Activated T-cell treated with anti-CD3 and anti-CD28 coated beads, Interleukin-2, amount 50 U/mL, for 1 hour (primary cell): Measurements from ENCODE around the gene MMP28.

ENCODE experiments used
- DNase-seq: peaks from one replicate; pipeline ENCODE4 v3.0.0-alpha.2; 2020

The MMP28 gene

DNA sequence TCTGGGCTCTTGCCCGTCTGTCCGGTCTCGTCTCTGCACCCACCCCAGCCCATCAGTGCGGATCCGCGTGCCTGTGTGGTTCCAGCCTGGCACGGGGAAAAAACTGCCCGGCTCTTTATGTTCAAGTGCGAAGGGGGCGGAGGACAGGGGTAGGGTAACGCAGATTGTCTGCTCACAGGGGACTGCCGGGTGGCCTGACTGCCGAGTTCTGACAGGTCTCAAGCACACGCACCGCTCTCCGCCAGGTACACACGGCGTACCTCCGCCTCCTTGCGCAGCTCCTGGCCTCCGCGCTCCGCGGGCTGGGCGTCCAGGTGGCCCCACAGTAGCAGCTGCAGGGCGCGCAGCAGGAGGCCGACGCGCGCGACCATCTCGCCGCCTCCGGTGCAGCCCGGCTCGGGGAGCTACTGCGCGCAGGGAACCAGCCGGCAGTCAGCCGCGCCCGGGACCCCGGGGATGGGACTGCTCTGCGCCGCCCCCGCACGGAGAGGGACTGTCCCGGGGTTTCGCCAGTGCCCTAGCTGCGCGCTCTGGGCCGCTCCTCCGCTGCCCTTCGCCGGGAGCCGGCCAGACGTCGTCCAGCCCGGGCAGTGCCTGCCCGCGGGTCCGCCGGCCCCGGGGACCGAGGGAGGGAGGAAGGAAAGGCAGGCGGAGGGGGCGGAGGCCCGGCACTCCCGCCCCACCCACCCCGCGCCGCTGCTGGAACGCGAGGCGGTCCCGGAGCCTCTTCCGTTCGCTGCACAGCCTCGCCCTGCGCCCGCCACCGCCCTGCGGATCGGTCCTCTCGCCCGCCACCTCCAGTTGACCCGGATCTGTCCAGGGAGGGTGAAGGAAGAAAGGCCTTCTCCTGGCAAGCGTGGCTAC, at the start of gene MMP28:
Gene MMP28 (minus strand): TSS at position 635 of the 864 bp plus-strand sequence. CDS start 264 bp downstream, at position 371.
- peak; percentile 63 for DNase-seq

DNA sequence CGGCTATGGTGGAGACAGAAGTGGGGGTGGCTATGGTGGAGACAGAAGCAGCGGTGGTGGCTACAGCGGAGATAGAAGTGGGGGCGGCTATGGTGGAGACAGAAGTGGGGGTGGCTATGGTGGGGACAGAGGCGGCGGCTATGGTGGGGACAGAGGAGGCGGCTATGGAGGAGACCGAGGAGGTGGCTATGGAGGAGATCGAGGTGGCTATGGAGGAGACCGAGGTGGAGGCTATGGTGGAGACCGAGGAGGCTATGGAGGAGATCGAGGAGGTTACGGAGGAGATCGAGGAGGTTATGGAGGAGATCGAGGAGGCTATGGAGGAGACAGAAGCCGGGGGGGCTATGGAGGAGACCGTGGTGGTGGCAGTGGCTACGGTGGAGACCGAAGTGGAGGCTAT, 49.1 kb upstream of the MMP28 start:
- no peak for DNase-seq

GRCh38 chr17:35843698-35844097, 48.3 kb upstream of the MMP28 start:
- no peak for DNase-seq

DNA sequence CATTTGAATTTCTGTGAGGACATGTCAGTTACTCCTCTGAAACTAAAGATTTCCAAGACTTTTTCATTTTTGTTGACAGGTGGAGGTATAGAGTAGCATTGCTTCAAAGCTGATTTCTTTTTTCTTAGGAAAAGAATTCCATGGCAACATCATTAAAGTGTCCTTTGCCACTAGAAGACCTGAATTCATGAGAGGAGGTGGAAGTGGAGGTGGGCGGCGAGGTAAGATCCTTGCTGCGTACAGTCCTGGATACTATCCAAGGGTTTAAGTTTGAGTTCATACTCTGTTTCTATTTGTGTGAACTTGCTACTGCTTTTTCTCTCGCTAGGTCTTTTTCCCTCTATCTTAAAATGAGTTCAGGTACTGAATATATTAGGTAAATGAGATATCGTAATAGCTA, 46.8 kb upstream of the MMP28 start:
- DNase-seq = no peak

- no peak for DNase-seq
Observed at GRCh38 chr17:35841505-35841904, 46.1 kb upstream of the MMP28 start.

DNA sequence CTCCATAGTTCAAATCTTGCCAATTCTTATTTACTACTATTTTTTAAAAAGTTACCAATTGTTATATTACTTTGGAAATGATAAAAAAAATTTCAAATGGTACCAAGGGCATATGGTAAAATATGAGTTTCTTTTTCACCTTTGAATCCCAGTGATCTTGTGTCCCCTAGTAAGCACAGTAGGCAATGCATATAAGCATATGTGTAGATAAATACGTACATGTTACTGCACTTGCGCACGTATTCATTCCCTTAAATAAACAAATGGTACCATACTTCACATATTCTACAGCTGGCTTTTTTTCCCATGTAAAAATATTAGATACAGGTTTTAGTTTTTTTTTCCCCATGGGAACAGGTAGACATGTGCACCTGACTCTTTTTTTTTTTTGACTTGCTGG, 45.7 kb upstream of the MMP28 start:
- DNase-seq = no peak

DNA sequence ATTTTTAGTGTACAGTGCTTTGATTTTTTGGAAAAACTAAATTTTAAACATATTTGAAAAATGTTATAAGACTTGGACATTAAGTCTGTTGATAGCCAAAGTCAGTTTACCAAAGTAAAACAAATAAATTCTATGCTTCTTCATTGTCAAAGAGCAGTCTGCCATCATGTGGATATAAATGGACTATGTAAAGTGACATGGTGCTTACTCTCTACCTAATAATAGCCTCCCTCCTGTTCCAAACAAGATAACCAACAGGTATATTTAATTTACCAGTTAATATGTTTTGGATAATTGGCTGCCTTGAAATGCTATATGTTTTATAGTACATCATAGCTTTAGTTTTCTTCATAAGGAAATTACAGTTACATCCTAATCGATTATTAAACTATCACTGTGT, 29.8 kb upstream of the MMP28 start:
- DNase-seq = no peak

GRCh38 chr17:35821308-35821707, 25.9 kb upstream of the MMP28 start:
- no peak for DNase-seq

DNA sequence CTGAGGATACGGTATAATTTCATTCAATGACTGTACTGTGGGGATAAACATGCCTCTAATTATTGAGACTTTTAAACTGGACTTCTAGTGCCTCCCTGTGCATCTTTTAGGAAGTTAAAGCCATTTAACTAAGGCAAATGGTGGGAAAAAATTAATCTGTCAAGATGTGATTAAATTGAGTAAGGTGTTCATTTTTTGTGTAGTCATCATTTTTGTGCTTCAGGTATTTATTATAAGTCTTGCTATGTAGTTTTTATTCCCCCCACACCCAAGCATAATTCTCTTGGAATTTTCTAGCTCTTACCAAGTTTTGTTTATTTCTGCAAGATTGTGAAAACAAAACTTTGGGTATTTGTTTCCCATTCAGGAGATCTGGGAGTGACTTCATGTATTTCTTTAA, 24.0 kb upstream of the MMP28 start:
- DNase-seq = no peak

DNA sequence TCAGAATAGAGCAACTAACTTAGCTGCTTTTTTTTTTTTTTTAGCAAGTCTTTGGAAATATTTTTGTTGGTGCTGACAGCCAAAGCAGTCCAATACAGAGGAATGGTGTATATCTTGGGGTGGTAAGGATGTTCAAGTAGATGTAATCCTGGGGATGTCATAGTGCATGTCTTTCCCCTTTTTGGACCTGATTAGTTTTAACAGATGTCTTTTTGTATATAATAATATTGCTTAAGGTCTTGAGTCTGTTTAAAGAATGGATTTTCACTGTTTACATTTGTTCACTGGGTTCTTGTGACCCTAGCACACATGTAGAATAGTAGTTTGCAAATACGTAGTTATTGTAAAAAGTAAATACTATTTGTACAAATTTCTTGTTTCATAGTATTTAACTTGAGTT, 21.8 kb upstream of the MMP28 start:
- no peak for DNase-seq

- no peak for DNase-seq
Observed at GRCh38 chr17:35816723-35817122, 21.3 kb upstream of the MMP28 start.

DNA sequence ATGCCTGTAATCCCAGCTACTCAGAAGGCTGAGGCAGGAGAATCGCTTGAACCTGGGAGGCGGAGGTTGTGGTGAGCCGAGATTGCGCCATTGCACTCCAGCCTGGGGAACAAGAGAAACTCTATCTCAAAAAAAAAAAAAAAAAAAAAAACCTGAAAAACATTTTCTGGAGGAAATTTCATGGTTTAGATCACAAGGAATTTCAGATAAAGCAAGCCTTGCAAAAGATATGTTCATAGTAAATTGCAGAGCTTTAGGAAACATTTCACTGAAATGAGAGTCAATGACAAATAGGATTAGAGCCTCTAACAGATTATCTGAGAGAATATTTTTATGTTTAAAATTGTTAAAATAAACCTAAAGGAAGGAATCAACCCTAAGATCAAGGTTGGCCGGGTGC, 17.0 kb upstream of the MMP28 start:
- no peak for DNase-seq

DNA sequence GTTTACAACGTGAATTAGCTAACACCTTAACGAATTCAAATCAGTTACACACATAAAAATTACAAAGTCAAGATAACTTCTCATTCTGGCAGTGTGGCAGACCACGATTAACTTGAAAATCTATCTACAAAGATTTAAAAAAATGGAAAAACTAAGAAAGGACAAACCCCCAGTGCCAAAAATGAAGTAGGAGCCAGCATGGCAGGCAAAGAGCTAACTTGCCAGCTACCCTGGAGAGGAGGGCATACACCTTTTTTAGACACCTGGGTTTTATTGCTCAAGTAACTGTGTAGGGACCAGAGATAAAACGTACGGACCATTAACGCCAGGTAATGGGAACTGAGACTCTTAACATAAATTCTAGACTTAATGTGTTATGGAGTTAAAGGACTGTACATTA, 16.3 kb upstream of the MMP28 start:
- DNase-seq = no peak

- no peak for DNase-seq
Observed at GRCh38 chr17:35809855-35810461, 14.5 kb upstream of the MMP28 start.

DNA sequence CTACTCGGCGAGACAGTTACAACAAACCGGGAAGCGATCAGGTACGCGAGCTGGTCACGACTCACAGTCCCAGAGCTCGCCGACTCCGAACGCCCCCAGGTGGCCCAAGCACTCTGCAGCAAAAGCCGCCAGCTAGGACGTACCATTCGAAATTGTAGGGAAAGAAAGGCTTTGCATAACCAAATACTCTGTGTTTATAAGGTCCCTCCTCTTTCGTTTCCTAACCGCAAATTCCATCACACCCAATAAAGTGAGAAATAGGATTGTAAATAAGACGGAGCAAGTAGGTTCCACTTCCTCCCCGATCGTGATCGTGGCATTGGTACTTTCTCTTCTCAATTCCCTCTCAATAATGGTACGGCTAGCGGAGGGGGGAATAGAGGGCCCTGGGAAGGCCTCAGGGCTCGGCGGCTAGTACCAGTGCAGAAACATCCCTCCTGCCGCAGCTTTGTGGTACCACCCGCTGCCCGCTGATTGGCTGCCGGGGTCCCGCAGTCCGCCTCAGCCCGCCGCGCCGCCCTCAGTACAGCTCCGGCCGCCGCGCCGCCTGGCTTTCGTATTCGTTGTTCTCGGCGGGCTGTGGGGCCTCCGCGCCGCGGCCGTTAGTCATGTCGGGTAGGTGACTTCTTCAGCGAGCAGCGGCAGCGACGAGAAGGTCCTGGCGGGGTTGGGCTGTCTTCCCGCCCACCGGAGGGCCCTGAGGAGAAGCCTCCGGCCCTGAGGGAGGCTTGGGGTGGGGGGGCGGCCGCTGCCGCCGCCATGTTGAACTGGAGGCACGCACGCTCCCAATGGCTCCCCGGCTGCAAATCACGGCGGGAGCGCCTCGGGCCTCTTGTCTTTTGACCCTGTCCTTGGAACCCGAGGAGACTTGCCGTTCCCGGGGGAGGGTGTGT, 13.8 kb upstream of the MMP28 start, which contains the start of gene TAF15:
Gene TAF15 (plus strand): TSS at position 523 of the 893 bp plus-strand sequence. CDS start 86 bp downstream, at position 609.
- peak; percentile 92 for DNase-seq

DNA sequence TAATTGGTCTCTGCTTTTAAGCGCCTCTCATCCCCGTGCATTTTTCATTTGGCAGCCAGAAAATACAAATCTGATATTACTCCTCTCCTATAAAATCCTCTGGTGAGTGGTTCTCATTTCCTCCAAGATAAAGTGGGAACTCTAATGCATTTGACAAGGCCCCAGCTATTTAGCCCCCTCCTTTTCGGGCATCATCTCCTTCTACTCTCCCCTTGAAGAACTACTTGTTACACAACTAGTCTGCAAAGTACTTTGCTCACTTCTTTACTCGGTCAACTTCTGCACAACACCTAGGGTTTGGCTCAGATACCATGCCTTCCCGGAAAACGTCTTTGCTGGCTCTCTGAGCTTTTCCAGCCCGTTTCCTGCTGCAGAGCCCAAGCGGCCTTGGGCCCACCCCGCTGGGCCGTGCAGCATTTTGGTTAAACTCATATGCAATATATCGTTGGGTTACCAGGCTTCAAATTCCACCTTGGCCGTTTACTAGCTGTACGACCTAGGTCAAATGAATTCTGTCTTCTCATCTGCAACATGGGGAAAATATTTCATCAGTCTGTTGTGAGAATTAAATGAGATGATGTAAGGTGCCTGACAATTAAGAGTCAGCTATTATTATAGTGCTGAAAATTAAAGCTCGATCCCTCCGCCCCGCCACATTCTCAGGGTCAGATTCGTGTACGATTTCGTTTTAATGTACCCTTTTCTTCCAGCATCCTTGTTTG, 13.0 kb upstream of the MMP28 start:
- no peak for DNase-seq

GRCh38 chr17:35807371-35808144, 12.1 kb upstream of the MMP28 start:
- no peak for DNase-seq

DNA sequence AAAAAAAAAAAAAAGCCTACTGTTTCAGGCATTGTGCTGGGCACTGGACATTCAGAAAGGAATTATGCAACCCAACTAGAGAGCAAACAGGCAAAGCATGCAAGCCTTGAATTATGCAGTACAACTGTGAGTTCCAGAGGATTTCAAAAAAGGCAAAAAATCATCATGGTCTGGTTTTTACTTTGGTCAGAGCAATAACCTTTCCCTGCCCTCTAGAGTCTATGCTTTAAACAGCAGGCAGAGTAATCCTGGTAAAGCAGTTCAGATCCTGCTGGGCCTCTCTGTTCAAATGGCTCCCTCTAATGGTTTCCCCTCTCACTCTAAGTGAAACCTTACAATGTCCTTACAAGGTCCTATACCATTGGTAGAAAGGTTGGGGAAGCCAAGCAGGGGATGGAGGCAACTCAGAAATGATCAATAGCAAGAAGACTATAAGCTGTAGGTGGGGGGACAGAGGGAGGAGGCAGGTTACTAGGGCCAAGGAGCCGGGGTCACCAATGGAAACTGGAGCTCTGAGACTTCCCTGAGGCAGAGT, 9.3 kb upstream of the MMP28 start:
- no peak for DNase-seq

DNA sequence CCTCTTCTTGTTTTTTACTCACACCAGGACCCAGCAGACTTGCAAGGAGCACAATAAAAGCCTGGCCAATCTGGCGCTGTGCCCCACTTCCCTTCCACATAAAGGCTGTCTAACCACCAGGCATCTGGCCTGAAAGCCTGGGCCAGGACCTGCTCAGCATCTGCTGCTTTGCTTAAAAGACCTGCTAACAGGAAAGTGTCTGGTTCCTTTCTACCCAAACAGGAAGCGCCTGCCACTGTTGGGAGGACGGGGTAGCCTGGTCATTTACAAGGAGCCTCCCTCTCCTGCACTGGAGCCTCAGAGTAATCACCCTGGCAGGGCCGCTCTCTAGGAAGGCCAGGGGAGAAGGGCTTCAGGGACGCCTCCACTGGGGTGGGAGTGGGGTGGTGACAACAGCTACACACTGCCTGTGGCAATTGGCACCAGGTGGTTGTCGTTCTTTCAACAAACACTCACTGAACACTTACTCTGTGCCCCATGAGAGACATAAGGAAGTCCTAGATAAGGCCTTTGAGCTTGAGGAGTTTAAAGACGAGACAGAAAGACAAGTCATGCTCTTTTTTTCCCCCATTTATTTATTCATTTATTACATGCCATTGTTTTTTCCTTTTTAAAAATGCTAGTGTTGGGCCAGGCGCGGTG, 6.3 kb upstream of the MMP28 start:
- DNase-seq = no peak

GRCh38 chr17:35799942-35800341, 4.5 kb upstream of the MMP28 start:
- DNase-seq = no peak

DNA sequence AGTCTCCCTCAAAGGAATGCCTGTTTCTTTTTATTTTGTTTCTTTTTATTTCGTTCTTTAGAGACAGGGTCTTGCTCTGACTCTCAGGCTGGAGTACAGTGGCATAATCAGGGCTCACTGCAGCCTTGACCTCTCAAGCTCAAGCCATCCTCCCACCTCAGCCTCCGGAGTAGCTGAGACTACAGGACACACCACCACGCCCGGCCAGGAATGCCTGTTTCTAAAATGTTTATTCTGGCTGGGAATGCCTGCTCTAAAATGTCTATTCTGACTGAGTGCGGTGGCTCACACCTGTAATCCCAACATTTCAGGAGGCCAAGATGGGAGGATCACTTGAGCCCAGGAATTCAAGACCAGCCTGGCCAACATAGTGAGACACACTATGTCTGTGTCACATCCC, 2.5 kb upstream of the MMP28 start:
- DNase-seq = no peak
